Transverse colon (tissue), 4 donors: ENCODE data around the gene PLET1. TPM values are rescaled to one million over a fixed set of nuclear protein-coding genes. Genes with fewer than 3 reads are reported as not detected.

Experiments
- DNase-seq: peaks from one replicate; pipeline ENCODE4 v3.0.0-alpha.2; 2019
- H3K27ac ChIP-seq, 4 donors: fragments of 200-600 bp; sonication (generic); 2 replicates each; pipeline ENCODE4 v1.5.1; 2016 to 2018; ENCODE audit warnings: inconsistent platforms in 4 of 4
- H3K27me3 ChIP-seq: fragments of 200-600 bp; sonication (generic); 2 replicates; pipeline ENCODE4 v1.5.1; 2017; ENCODE audit warnings: inconsistent platforms
- H3K36me3 ChIP-seq, 4 donors: fragments of 200-600 bp; sonication (generic); 2 replicates each; pipeline ENCODE4 v1.5.1; 2017 to 2019; ENCODE audit warnings: inconsistent platforms in 4 of 4
- H3K4me1 ChIP-seq, 4 donors: fragments of 200-600 bp; sonication (generic); 2 replicates each; pipeline ENCODE4 v1.5.1; 2017 to 2020; ENCODE audit warnings: inconsistent platforms in 4 of 4
- H3K4me3 ChIP-seq, 4 donors: fragments of 200-600 bp; sonication (generic); 1 replicate in 1 of 4; 2 replicates in 3 of 4; pipeline versions ENCODE4 v1.5.1 to v1.6.1; 2017 to 2019; ENCODE audit warnings: inconsistent platforms in 4 of 4
- H3K9me3 ChIP-seq, 2 donors: fragments of 200-600 bp; sonication (generic); 2 replicates each; pipeline ENCODE4 v1.5.1; 2017 to 2019; ENCODE audit warnings: inconsistent platforms in 2 of 2
- EP300 ChIP-seq: sonication (generic); formaldehyde crosslinking; IDR thresholded peaks from one replicate; pipeline ENCODE4 v1.6.1; 2017; ENCODE audit warnings: antibody characterized with exemption, low read depth
- POLR2A ChIP-seq: fragments of 450-650 bp; IDR thresholded peaks from one replicate; pipeline ENCODE4 v1.6.1; 2016; ENCODE audit warnings: antibody characterized with exemption, mild to moderate bottlenecking, moderate library complexity
- POLR2AphosphoS5 ChIP-seq, 3 donors: sonication (generic); formaldehyde crosslinking; IDR thresholded peaks; one replicate each; pipeline ENCODE4 v1.6.1; 2016; ENCODE audit warnings: antibody characterized with exemption in 3 of 3
- WGBS, 2 donors: methylation state at CpG; one replicate each; pipeline ENCODE4 v1.1.5; 2018; ENCODE audit warnings: low coverage in 1 of 2; 5-methylcytosine and 5-hydroxymethylcytosine counted together
- in situ Hi-C, 4 donors: fragments of 200-750 bp; cut with MboI; loops; one replicate each; pipeline versions ENCODE4 v1.15.0 to v1.15.1; 2017; ENCODE audit warnings: low sequenced_read_pairs in 3 of 4, low pct_ligation_motif_present in 1 of 4, low pct_unique_long_range_greater_than_20kb in 1 of 4
- intact Hi-C: fragments of 100-400 bp; cut with DNase I; formaldehyde crosslinking; loops from one replicate; pipeline ENCODE4 v1.15.1; 2023; ENCODE audit warnings: low total_unique reads
- total RNA-seq, 4 donors: library from RNA; depleted of rRNA; stranded (reverse); fragments of >200 nt; gene quantifications; one replicate each; pipeline ENCODE4 v1.1.0, GENCODE V29; 2016
- TF ChIP-seq, protein P1 (sequence below), 5 experiments: fragments of 200-600 bp in 3 of 5; fragments of 450-650 bp in 2 of 5; sonication (generic) in 3 of 5; IDR thresholded peaks; 1 replicate in 2 of 5; 2 replicates in 3 of 5; pipeline ENCODE4 v1.5.1; 2016 to 2017; ENCODE audit warnings: antibody characterized with exemption in 5 of 5, inconsistent platforms in 3 of 5, mild to moderate bottlenecking in 2 of 5, moderate library complexity in 1 of 5

Gene PLET1, protein sequence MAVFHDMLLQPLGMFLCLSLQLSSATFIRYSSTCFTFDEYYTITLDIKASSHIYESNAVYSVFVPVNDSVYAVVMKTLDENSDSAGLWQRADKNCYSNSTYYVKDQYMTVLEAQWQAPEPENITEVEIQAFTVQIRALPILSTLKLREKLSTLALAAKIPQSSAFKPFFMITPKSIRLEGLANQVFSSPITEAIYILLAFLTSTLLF
- total RNA-seq, result not detected

GRCh38 chr11:112260490-112260889, at the start of gene PLET1:
Gene PLET1, minus strand, starts transcription at chr11:112260860. Its CDS starts 271 bp downstream, at chr11:112260589.
- no peak for DNase-seq
- intact Hi-C loops, result no loop called here
- in situ Hi-C loops, result no loop called here

DNA sequence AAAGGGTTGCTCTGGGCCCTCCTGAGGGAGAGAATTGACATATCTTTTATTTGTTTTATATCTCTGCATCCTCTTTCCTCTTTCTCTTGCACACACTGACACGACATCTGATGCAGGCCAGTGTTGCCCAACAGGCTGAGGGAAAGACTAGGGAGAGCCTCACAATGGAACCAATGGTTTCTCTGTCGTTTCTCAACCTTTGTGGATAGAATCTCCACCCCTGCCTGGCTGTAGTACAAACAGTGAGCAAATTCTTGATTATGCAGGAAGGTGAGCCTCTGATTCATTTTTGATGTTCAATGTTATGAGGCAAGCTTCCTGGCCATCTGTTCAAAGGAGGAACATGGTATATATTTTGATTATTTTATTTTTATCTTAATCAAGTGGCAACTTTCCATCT, 49.8 kb upstream of the PLET1 start:
- intact Hi-C loops (no loop called here), in situ Hi-C loops (no loop called here)
- no peaks in the 10 kb centered on the region for H3K4me1 ChIP-seq
- no peak overlapping the region for H3K4me3 ChIP-seq
- no peaks in the 10 kb centered on the region for H3K9me3 ChIP-seq
- no peak overlapping the region for H3K27ac ChIP-seq
- no peak for TF ChIP-seq EP300
- no peak for TF ChIP-seq POLR2AphosphoS5 (IDR thresholded peaks at IDR 0.05)
- no peak for TF ChIP-seq POLR2A
- TF ChIP-seq, protein P1, sequence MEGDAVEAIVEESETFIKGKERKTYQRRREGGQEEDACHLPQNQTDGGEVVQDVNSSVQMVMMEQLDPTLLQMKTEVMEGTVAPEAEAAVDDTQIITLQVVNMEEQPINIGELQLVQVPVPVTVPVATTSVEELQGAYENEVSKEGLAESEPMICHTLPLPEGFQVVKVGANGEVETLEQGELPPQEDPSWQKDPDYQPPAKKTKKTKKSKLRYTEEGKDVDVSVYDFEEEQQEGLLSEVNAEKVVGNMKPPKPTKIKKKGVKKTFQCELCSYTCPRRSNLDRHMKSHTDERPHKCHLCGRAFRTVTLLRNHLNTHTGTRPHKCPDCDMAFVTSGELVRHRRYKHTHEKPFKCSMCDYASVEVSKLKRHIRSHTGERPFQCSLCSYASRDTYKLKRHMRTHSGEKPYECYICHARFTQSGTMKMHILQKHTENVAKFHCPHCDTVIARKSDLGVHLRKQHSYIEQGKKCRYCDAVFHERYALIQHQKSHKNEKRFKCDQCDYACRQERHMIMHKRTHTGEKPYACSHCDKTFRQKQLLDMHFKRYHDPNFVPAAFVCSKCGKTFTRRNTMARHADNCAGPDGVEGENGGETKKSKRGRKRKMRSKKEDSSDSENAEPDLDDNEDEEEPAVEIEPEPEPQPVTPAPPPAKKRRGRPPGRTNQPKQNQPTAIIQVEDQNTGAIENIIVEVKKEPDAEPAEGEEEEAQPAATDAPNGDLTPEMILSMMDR (IDR thresholded peaks at IDR 0.05), result no peak
- WGBS, 2 donors, result 55% methylated on average over 2 of the region's 2 CpGs; no CpG with 5 or more reads in 1 of the 2 donors
- no peaks in the 10 kb centered on the region for H3K36me3 ChIP-seq
- DNase-seq, result no peak
- no peaks in the 10 kb centered on the region for H3K27me3 ChIP-seq

More at GRCh38 chr11:112260490-112260889, at the start of gene PLET1:
- Histone ChIP-seq H3K4me1 (no peaks in the 10 kb centered on the region), H3K9me3 (no peaks in the 10 kb centered on the region), H3K27me3 (no peaks in the 10 kb centered on the region), H3K4me3 (no peak within 1 kb of the TSS), H3K27ac (no peak within 1 kb of the TSS), H3K36me3 (no peaks in the 10 kb centered on the region)
- 97 to 100% methylated on average over 2 of the region's 2 CpGs for WGBS, 2 donors
- no peak for TF ChIP-seq POLR2A
- TF ChIP-seq, protein P1 (IDR thresholded peaks at IDR 0.05), result no peak
- TF ChIP-seq POLR2AphosphoS5 (IDR thresholded peaks at IDR 0.05), result no peak
- no peak for TF ChIP-seq EP300

GRCh38 chr11:112308651-112309050, 48.0 kb upstream of the PLET1 start:
- in situ Hi-C loops (no loop called here), intact Hi-C loops (no loop called here)
- Histone ChIP-seq H3K27me3 (no peaks in the 10 kb centered on the region), H3K27ac (no peak overlapping the region), H3K4me1 (no peaks in the 10 kb centered on the region), H3K4me3 (no peak overlapping the region), H3K36me3 (no peaks in the 10 kb centered on the region), H3K9me3 (no peaks in the 10 kb centered on the region)
- TF ChIP-seq, protein P1 (IDR thresholded peaks at IDR 0.05), result no peak
- TF ChIP-seq EP300 (no peak), POLR2A (no peak), POLR2AphosphoS5 (IDR thresholded peaks at IDR 0.05) (no peak)
- DNase-seq, result no peak
- WGBS, 2 donors, result 79 to 80% methylated on average over 1 to 2 of the region's 2 CpGs

- Histone ChIP-seq H3K4me3 (no peak overlapping the region), H3K9me3 (no peaks in the 10 kb centered on the region), H3K4me1 (peaks cover 0 to 4% (median under 1%) of the 10 kb centered on the region in 4 donors), H3K36me3 (no peaks in the 10 kb centered on the region), H3K27me3 (no peaks in the 10 kb centered on the region), H3K27ac (no peak overlapping the region)
- no peak for DNase-seq
- in situ Hi-C loops (no loop called here), intact Hi-C loops (no loop called here)
- TF ChIP-seq, protein P1 (IDR thresholded peaks at IDR 0.05), result no peak
- TF ChIP-seq EP300, result no peak
- no peak for TF ChIP-seq POLR2A
- no peak for TF ChIP-seq POLR2AphosphoS5 (IDR thresholded peaks at IDR 0.05)
Observed at GRCh38 chr11:112307616-112308015, 47.0 kb upstream of the PLET1 start.
